NCI-H1930 (cell line): ENCODE data around the gene FANCE.
A peak's percentile ranks its signal among the peaks of the same experiment; 100 is the strongest.

Experiments
- DNase-seq, 2 experiments: peaks; one replicate each; lab custom pipeline; 2025; lab: John Stamatoyannopoulos, UW

The FANCE gene

GRCh38 chr6:35468181-35468979 is 16.2 kb downstream of the FANCE start, which contains the start of gene RPL10A:
Gene RPL10A, plus strand, starts transcription at chr6:35468401. Its CDS starts 34 bp downstream, at chr6:35468435.
- peak; percentile 92 to 97 for DNase-seq

- no peak for DNase-seq
Measured at GRCh38 chr6:35468980-35469750, 17.0 kb downstream of the FANCE start.

- DNase-seq = no peak
Measured at GRCh38 chr6:35469751-35470662, 17.9 kb downstream of the FANCE start.

- DNase-seq = no peak
Measured at GRCh38 chr6:35470663-35471120, 18.6 kb downstream of the FANCE start.

- no peak for DNase-seq
Measured at GRCh38 chr6:35471836-35472345, 19.8 kb downstream of the FANCE start.

GRCh38 chr6:35473075-35473849 is 21.1 kb downstream of the FANCE start:
- no peak for DNase-seq

- DNase-seq = no peak
Measured at GRCh38 chr6:35473850-35474130, 21.7 kb downstream of the FANCE start.

GRCh38 chr6:35474131-35474941 is 22.2 kb downstream of the FANCE start:
- no peak for DNase-seq

GRCh38 chr6:35474942-35475570 is 22.9 kb downstream of the FANCE start:
- no peak for DNase-seq

GRCh38 chr6:35475573-35475972 is 23.4 kb downstream of the FANCE start:
- no peak for DNase-seq

GRCh38 chr6:35476004-35476403 is 23.9 kb downstream of the FANCE start:
- DNase-seq = no peak

- DNase-seq = no peak
Measured at GRCh38 chr6:35477028-35477427, 24.9 kb downstream of the FANCE start.

GRCh38 chr6:35477551-35478179 is 25.5 kb downstream of the FANCE start:
- DNase-seq = no peak

GRCh38 chr6:35478259-35478658 is 26.1 kb downstream of the FANCE start:
- no peak for DNase-seq

GRCh38 chr6:35480176-35480575 is 28.0 kb downstream of the FANCE start:
- no peak for DNase-seq

GRCh38 chr6:35481226-35481625 is 29.1 kb downstream of the FANCE start:
- DNase-seq = no peak

- DNase-seq = no peak
Measured at GRCh38 chr6:35483062-35483461, 30.9 kb downstream of the FANCE start.

- no peak for DNase-seq
Measured at GRCh38 chr6:35483490-35483889, 31.4 kb downstream of the FANCE start.

- no peak for DNase-seq
Measured at GRCh38 chr6:35483893-35484645, 31.9 kb downstream of the FANCE start.
